SH-SY5Y (cell line): ENCODE data around the gene PRPF40B.

Source experiments
- GATA2 ChIP-seq: IDR thresholded peaks from 2 replicates; pipeline ENCODE4 v1.6.1; 2011; ENCODE audit warnings: mild to moderate bottlenecking, low read depth, low read length
- GATA3 ChIP-seq: IDR thresholded peaks from 2 replicates; pipeline ENCODE4 v1.6.1; 2011; ENCODE audit warnings: low read depth, mild to moderate bottlenecking, low read length, moderate library complexity

The PRPF40B gene

DNA sequence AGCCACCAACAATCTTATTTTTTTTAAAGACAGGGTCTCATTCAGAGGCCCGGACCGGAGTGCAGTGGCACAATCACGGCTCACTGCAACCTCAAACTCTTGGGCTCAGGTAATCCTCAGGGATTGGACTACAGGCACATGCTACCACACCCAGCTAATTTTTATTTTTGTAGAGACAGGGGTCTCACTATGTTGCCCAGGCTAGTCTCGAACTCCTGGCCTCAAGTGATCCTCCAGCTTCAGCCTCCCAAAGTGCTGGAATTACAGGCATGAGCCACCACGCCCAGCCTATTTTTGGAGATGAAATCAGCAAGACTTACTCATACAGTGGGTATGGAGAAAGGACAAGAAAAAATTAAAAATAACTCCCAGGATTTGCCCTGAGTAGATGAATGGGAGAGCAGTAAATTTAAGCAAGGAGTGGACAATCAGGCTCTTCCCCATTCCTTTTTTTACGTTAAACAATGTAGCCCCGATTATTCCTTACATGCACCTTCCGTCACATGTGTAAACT, 70.6 kb downstream of the PRPF40B start:
- TF ChIP-seq GATA3, result no peak
- TF ChIP-seq GATA2, result no peak
